Naive thymus-derived CD8-positive, alpha-beta T cell (primary cell): Measurements from ENCODE around the gene SLC2A10. TPM values are rescaled to one million over a fixed set of nuclear protein-coding genes. Genes with fewer than 3 reads are reported as not detected.
"Not testable (repeated sequence)": the region's sequence is repeated elsewhere in the genome, so short reads cannot be mapped to it uniquely, and the experiment has no call there.

Source experiments
- ATAC-seq, 2 donors: fragments of 150-1000 bp; cut with Tn5 transposase in 1 of 2; sonication (Bioruptor Pico), chemical (Tn5 transposase) in 1 of 2; 1 replicate in 1 of 2; 2 replicates in 1 of 2; pipeline ENCODE4 v1.10.0; 2021; ENCODE audit warnings: mild to moderate bottlenecking in 2 of 2, moderate library complexity in 2 of 2
- POLR2A ChIA-PET: fragments of 350-600 bp; sonication (Branson Sonifier 250); formaldehyde crosslinking; loops from one replicate; lab custom pipeline; 2021; ENCODE audit warnings: antibody characterized with exemption; lab: Charles Lee
- DNase-seq, 10 donors: peaks; one replicate each; pipeline versions ENCODE4 v3.0.0 to v3.0.0-alpha.2; 2020 to 2022
- H3K27ac Mint-ChIP-seq, 10 donors: one replicate each; pipeline ENCODE4 v1.8.0; 2020 to 2022; ENCODE audit warnings: mild to moderate bottlenecking in 10 of 10, mixed read lengths in 10 of 10, moderate library complexity in 4 of 10, inconsistent platforms in 1 of 10
- H3K27me3 Mint-ChIP-seq, 5 donors: one replicate each; pipeline ENCODE4 v1.8.0; 2021 to 2022; ENCODE audit warnings: mixed read lengths in 5 of 5
- H3K36me3 Mint-ChIP-seq, 3 donors: one replicate each; pipeline ENCODE4 v1.8.0; 2020 to 2022; ENCODE audit warnings: mixed read lengths in 3 of 3, mild to moderate bottlenecking in 2 of 3, inconsistent platforms in 1 of 3
- H3K4me1 Mint-ChIP-seq, 4 donors: one replicate each; pipeline ENCODE4 v1.8.0; 2021 to 2022; ENCODE audit warnings: mixed read lengths in 4 of 4
- H3K4me3 Mint-ChIP-seq, 10 donors: one replicate each; pipeline ENCODE4 v1.8.0; 2020 to 2022; ENCODE audit warnings: mild to moderate bottlenecking in 10 of 10, mixed read lengths in 10 of 10, moderate library complexity in 6 of 10, inconsistent platforms in 1 of 10
- H3K9me3 Mint-ChIP-seq, 9 donors: one replicate each; pipeline ENCODE4 v1.8.0; 2020 to 2022; ENCODE audit warnings: mixed read lengths in 9 of 9, mild to moderate bottlenecking in 3 of 9, inconsistent platforms in 1 of 9, moderate library complexity in 1 of 9
- polyA plus RNA-seq, 3 donors: library from polyadenylated mRNA; unstranded; fragments of 300-500 nt; fragmentation: Illumina TruSeq; gene quantifications; one replicate each; pipeline ENCODE4 v1.2.3, GENCODE V29; 2021
- total RNA-seq, 8 experiments: library from RNA in 2 of 8; stranded (reverse) in 2 of 8; gene quantifications; one replicate each; pipeline ENCODE4 v1.2.3 and lab custom pipeline; 2021 to 2026

The SLC2A10 gene
- total and polyA plus RNA-seq, 5 experiments from 2014 or later, result 0.83 TPM; not detected in 4

DNA sequence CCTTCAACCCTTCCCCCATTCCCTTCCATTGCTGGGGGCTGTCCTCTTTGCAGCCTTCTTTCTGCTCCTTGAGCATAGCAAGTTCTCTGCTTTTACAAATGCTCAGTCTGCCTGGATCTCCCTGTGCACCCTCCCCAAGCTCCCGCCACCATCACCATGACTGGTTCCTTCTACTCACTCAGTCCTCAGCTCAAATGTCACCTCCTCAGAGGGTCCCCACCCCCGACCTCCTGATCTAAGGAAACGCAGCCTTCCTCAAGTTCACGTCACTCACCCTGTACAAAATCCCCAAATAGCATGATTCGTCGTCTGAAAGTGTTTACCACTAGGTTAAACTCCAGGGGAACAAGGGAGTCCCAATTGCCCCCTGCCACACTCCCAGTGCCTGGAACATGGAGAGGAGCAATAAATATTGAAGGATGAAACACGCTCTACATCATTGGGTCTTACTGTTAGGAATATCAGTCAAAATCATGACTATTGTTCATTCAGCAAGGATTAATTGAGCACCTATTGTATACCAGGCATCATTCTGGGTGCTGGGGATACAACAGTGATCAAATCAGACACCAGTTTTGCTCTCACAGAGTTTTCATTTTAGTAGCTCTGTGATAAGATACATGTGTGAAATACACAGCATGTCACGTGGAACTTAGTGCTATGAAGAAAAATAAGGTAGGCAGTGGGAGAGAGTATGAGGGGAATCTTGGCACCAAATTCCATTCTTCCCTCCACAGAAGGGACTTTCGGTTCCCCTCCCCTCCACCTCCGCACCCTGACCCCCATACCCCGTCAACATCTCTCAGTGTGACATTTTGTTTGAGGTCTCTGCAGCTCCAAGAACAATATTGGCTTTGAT, 35.8 kb upstream of the SLC2A10 start:
- ATAC-seq (no peak), DNase-seq (no peak)
- H3K27me3 Mint-ChIP-seq, result peaks cover 0 to 7% (median 0%) of the 10 kb centered on the region in 5 donors
- no peak overlapping the region for H3K4me3 Mint-ChIP-seq
- H3K27ac Mint-ChIP-seq, result peak overlapping the region in 2 of 10 donors; percentile 20 to 55
- POLR2A ChIA-PET, result no interaction called here
- peaks cover 7 to 18% (median 15%) of the 10 kb centered on the region in 3 donors for H3K36me3 Mint-ChIP-seq
- no peaks in the 10 kb centered on the region for H3K4me1 Mint-ChIP-seq
- H3K9me3 Mint-ChIP-seq, result peaks cover 0 to 19% (median 11%) of the 10 kb centered on the region in 9 donors

DNA sequence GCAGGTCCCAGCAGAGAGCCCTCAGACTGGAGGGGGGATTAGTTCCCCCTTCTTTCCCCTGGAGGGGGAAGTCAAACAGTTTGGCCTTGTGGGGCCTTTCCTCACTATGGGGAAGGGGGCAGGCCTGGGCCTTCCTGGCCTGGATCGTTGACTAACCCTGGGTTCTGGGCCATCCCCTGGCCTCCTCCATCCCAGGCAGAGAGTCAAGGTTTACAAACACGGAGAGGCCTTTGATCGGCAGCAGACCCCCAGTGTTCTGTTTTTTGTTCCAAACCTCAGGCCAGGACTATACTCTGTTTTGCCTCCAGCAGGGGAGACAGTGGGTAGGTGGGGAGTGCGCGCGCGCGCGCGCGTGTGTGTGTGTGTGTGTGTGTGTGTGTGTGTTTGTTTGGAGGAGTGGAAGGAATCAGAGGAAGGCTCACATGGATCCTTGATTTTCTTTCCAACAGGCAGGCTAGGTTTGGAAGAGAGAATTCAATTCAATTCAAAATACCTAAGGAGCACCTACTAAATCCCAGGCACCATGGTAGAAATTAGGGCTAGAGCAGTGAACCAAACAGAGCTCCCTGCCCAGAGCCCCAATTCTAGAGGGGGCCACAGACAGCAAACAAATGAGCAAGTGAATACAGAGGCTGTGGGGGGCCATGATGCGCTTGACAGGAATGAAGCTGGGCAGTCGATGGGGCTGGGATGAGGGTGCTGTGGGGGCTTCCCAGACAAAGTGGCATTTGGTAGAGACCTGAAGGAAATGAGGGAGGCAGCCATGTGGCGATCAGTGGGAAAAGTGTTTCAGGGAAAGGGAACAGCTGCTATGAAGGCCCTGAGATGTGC, 35.0 kb upstream of the SLC2A10 start:
- POLR2A ChIA-PET, result no interaction called here
- H3K27ac Mint-ChIP-seq, result no peak overlapping the region
- no peaks in the 10 kb centered on the region for H3K4me1 Mint-ChIP-seq

DNA sequence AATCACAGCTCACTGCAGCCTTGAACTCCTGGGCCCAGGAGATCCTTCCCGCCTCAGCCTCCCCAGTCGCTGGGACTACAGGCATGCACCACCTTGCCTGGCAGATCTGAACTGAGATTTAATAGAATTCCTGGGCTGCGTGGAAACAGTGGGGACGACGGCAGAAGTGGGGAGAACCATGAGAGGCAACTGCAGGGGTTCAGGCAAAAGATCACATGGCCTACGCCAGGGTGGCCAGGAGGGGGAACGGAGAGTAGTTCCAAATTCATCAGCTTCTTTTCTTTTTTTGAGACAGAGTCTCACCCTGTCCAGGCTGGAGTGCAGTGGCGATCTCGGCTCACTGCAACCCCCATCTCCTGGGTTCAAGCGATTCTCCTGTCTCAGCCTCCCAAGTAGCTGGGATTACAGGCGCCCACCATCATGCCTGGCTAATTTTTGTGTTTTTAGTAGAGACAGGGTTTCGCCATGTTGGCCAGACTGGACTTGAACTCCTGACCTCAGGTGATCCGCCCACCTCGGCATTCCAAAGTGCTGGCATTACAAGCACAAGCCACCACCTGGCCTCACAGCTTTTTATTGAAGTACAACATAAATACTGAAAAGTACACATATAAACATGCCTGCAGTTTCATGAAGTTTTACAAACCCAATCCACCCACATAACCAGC, 32.7 kb upstream of the SLC2A10 start:
- H3K27me3 Mint-ChIP-seq, ATAC-seq, POLR2A ChIA-PET, DNase-seq, H3K9me3 Mint-ChIP-seq, H3K4me3 Mint-ChIP-seq, H3K36me3 Mint-ChIP-seq: not testable (repeated sequence)
- Mint-ChIP-seq H3K27ac (peak overlapping the region in 1 of 10 donors; percentile 34), H3K4me1 (peaks cover 4 to 12% (median 11%) of the 10 kb centered on the region in 4 donors)

More for the DNA sequence above, 35.0 kb upstream of the SLC2A10 start:
- peaks cover 7 to 15% (median 14%) of the 10 kb centered on the region in 3 donors for H3K36me3 Mint-ChIP-seq
- H3K9me3 Mint-ChIP-seq, result peaks cover 0 to 19% (median 11%) of the 10 kb centered on the region in 9 donors
- DNase-seq (no peak), ATAC-seq (no peak)
- H3K4me3 Mint-ChIP-seq, result no peak overlapping the region
- H3K27me3 Mint-ChIP-seq, result peaks cover 0 to 7% (median 0%) of the 10 kb centered on the region in 5 donors

DNA sequence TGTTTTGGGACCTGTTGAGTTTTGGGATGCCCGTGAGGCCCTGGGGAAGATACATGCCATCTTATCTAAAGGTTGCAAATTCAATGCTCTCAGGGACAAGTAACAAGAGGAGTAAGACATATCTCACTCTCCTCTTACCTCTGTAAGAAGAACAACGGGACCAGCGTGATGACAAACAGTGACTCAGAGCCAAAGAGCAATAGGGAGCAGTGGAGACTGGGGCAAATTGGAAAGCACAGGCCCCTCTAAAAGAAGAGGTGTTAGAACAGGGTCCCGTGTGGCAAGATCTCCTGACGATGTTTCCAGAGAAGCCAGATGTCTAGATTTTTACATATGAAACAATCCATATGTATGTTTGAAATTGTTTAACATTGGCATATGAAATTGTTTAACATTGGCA, 31.8 kb upstream of the SLC2A10 start:
- H3K4me1 Mint-ChIP-seq, result peaks cover 4 to 21% (median 18%) of the 10 kb centered on the region in 4 donors
- peak overlapping the region in 1 of 10 donors; percentile 34 for H3K27ac Mint-ChIP-seq
- H3K4me3 Mint-ChIP-seq, result no peak overlapping the region
- DNase-seq, result no peak
- peaks cover 0 to 9% (median 0%) of the 10 kb centered on the region in 3 donors for H3K36me3 Mint-ChIP-seq
- H3K9me3 Mint-ChIP-seq, result peaks cover 0 to 2% (median 0%) of the 10 kb centered on the region in 9 donors
- no peak for ATAC-seq
- POLR2A ChIA-PET, result no interaction called here
- peaks cover 0 to 7% (median 0%) of the 10 kb centered on the region in 5 donors for H3K27me3 Mint-ChIP-seq

DNA sequence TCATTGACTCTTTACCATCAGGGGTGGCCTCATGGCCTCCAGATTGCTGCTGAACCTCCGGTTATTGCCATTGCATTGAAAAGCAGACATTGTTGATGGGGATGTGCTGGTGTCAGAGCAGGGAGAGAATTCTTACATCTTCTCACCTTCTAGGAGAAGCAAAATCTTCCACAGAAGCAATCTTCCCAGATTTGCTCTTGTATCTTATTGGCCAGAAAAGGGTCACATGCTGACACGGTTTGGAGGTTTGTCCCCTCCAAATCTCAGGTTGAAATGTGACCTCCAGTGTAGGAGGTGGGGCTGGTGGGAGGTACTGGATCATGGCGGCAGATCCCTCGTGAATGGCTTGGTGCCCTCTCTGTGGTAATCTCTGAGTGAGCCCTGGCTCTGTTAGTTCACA, 30.9 kb upstream of the SLC2A10 start:
- Mint-ChIP-seq H3K36me3 (peaks cover 0 to 7% (median 0%) of the 10 kb centered on the region in 3 donors), H3K9me3 (no peaks in the 10 kb centered on the region), H3K27ac (peak overlapping the region in 2 of 10 donors; percentile 14 to 51), H3K27me3 (peaks cover 0 to 4% (median 0%) of the 10 kb centered on the region in 5 donors), H3K4me1 (peaks cover 9 to 27% (median 26%) of the 10 kb centered on the region in 4 donors), H3K4me3 (no peak overlapping the region)
- no peak for DNase-seq
- no peak for ATAC-seq
- POLR2A ChIA-PET, result no interaction called here

DNA sequence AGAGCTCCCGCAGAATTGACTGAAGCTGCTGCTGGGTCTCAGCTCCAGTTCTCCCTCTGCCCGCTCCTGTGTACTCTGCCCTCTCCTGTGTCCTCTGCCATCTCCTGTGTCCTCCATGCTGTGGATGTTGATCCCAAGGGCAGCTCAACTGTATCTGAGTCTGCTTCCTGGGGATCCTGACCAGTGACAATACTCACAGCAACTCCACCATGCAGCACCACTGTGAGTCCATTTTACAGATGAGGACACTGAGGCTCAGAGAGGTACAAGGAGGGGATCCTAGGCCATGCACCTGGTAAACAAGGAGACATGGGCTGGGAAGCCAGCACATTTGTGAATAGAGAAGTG, 28.8 kb upstream of the SLC2A10 start:
- H3K27me3 Mint-ChIP-seq, result no peaks in the 10 kb centered on the region
- H3K27ac Mint-ChIP-seq, result peak overlapping the region in 3 of 10 donors; percentile 2 to 57 (median 31)
- H3K9me3 Mint-ChIP-seq, result no peaks in the 10 kb centered on the region
- POLR2A ChIA-PET, result no interaction called here
- DNase-seq (no peak), ATAC-seq (no peak)
- peaks cover 19 to 47% (median 45%) of the 10 kb centered on the region in 4 donors for H3K4me1 Mint-ChIP-seq
- no peak overlapping the region for H3K4me3 Mint-ChIP-seq
- peaks cover 0 to 21% (median 5%) of the 10 kb centered on the region in 3 donors for H3K36me3 Mint-ChIP-seq

DNA sequence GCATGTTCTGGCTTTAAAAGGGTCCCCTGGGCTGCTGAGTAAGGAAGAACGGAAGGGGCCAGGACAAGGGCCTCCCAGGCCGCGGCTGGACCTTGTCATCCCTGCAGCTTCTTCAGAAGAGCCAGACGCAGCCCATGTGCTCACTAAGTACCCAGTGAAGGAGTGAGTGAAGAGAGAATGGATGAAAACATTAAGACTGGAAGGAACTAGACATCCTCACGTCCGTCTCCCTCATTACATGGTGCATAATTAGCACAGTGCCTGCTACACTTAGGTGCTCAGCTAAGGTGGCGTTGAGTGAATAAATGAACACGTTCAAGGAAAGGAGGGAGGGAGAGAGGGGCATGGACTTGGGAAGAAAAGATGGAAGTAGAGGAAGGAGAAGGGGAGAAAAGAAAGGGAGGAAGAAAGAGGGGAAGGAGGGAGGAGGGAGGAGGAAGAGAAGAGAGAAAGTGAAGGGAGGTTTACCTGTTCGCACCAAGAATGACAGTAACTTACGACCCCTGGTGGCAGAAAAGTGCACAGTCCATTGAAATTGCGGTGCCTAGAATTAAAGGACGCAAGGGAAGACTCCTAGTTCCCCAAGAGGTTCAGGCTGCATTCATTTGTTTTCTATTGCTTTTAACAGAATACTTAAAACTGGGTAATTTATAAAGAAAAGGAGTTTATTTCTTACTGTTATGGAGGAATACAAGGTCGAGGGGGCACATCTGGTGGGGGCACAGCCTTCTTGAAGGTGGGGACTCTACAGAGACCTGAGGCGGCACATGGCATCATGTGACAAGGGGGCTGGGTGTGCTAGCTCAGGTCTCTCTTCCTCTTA, 28.2 kb upstream of the SLC2A10 start:
- POLR2A ChIA-PET, result no interaction called here
- H3K27ac Mint-ChIP-seq, result peak overlapping the region in 9 of 10 donors; percentile 2 to 87 (median 34)

DNA sequence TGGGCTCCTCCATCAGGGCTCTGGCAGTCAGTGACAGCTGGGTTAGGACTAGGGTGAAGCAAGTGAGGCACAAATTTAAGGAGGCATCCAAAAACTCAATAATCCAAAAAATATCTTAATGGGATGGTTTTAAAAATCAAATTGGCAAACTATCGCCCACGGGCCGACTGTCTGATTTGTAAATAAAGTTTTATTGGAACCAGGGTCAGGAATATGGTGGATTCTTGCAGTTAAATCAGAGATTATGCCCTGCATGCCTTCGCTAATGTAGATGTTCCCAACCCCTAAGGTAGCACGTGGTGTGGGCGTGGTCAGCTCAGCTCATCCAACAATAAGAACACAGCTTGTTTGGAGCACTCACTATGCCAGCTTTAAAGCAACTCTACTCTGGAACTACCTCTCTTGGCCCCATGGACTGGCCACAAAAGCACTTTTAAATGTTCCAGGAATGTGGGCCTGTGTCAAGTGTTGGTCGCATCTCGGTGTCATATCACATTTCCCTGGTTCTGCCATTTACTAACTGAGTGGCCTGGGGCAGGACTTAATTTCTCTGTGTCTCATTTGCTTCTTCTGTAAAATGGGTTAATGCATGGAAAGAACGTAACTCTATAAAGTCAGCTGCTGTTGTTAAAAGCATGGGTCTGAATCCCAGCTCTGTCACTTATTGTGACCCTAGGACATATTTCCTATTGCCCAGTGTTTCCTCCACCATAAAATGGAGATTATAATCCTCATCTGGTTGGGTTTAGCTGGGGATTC, 27.2 kb upstream of the SLC2A10 start:
- Mint-ChIP-seq H3K9me3 (no peaks in the 10 kb centered on the region), H3K36me3 (peaks cover 0 to 32% (median 13%) of the 10 kb centered on the region in 3 donors), H3K4me3 (no peak overlapping the region), H3K27me3 (no peaks in the 10 kb centered on the region), H3K27ac (peak overlapping the region in 5 of 10 donors; percentile 11 to 72 (median 40)), H3K4me1 (peaks cover 24 to 63% (median 61%) of the 10 kb centered on the region in 4 donors)
- no peak for DNase-seq
- POLR2A ChIA-PET, result no interaction called here
- no peak for ATAC-seq

More for the DNA sequence above, 28.2 kb upstream of the SLC2A10 start:
- peaks cover 0 to 27% (median 10%) of the 10 kb centered on the region in 3 donors for H3K36me3 Mint-ChIP-seq
- peaks cover 22 to 53% (median 51%) of the 10 kb centered on the region in 4 donors for H3K4me1 Mint-ChIP-seq
- no peak overlapping the region for H3K4me3 Mint-ChIP-seq
- H3K27me3 Mint-ChIP-seq, result no peaks in the 10 kb centered on the region
- peak; percentile 74 to 86 for ATAC-seq
- DNase-seq, result peak; percentile 37 to 81 (median 58)
- H3K9me3 Mint-ChIP-seq, result no peaks in the 10 kb centered on the region

DNA sequence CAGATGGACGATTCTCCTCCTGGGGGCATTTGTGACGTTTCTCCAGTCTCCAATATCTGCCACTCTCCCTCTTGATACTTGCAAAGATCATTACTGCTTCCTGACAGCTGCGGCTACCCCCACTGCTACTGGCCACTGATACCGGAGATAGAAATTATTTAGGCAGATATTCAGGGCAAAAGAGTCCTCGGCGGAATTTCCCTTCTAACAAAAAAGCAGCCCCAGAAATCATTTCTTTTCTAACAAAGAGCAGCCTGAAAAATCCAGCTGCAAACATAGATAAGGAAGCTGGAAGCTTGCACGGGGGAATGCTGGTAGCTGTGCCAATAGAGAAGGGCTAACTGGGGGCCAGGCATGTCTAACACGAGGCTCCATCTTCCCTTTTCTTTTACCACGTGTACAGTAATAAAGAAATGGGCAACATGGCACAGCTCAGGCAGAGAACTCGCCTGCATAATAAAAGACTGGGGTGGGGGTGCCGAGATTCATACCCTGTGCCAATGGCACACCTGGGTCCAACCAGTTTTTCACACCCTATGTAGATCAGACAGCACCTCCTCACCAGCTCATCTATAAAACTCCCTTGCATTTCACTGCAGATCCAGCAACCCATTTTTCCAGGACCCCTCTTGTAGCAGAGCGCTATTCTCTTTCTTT, 26.3 kb upstream of the SLC2A10 start:
- ATAC-seq (no peak), DNase-seq (no peak)
- POLR2A ChIA-PET, result no interaction called here
- Mint-ChIP-seq H3K4me3 (peak overlapping the region in 1 of 10 donors; percentile 14), H3K9me3 (no peaks in the 10 kb centered on the region), H3K27ac (peak overlapping the region in 8 of 10 donors; percentile 2 to 67 (median 48)), H3K27me3 (no peaks in the 10 kb centered on the region), H3K36me3 (peaks cover 0 to 36% (median 13%) of the 10 kb centered on the region in 3 donors), H3K4me1 (peaks cover 27 to 72% (median 69%) of the 10 kb centered on the region in 4 donors)

DNA sequence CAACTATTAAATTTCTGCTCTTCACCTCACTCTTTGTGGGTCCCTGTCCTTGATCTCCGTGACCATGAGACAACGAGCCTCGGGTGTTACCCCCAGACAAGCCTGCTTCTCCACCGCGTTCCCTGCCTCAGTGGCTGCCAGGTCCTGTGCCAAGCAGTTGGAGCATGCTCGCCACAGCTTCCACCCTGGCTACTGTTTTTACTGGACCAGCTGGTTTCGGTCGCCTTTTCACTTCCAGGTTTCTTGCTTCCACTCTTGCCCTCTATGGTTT, 25.8 kb upstream of the SLC2A10 start:
- POLR2A ChIA-PET, result no interaction called here
- peaks cover 31 to 77% (median 73%) of the 10 kb centered on the region in 4 donors for H3K4me1 Mint-ChIP-seq
- DNase-seq (no peak), ATAC-seq (no peak)
- peak overlapping the region in 5 of 10 donors; percentile 13 to 67 (median 56) for H3K27ac Mint-ChIP-seq
- no peaks in the 10 kb centered on the region for H3K9me3 Mint-ChIP-seq
- H3K27me3 Mint-ChIP-seq, result no peaks in the 10 kb centered on the region
- peak overlapping the region in 1 of 10 donors; percentile 4 for H3K4me3 Mint-ChIP-seq
- peaks cover 0 to 36% (median 13%) of the 10 kb centered on the region in 3 donors for H3K36me3 Mint-ChIP-seq
